Globus pallidus (tissue), 1 donor: ENCODE measurements around the gene ADIPOQ.
A peak's percentile ranks its signal among the peaks of the same experiment; 100 is the strongest.
"Not testable (repeated sequence)": the region's sequence is repeated elsewhere in the genome, so short reads cannot be mapped to it uniquely, and the experiment has no call there.

ENCODE experiments used
- DNase-seq: peaks from one replicate; pipeline ENCODE4 v3.0.0-alpha.2; 2015; ENCODE audit warnings: low spot score

ADIPOQ gene

DNA sequence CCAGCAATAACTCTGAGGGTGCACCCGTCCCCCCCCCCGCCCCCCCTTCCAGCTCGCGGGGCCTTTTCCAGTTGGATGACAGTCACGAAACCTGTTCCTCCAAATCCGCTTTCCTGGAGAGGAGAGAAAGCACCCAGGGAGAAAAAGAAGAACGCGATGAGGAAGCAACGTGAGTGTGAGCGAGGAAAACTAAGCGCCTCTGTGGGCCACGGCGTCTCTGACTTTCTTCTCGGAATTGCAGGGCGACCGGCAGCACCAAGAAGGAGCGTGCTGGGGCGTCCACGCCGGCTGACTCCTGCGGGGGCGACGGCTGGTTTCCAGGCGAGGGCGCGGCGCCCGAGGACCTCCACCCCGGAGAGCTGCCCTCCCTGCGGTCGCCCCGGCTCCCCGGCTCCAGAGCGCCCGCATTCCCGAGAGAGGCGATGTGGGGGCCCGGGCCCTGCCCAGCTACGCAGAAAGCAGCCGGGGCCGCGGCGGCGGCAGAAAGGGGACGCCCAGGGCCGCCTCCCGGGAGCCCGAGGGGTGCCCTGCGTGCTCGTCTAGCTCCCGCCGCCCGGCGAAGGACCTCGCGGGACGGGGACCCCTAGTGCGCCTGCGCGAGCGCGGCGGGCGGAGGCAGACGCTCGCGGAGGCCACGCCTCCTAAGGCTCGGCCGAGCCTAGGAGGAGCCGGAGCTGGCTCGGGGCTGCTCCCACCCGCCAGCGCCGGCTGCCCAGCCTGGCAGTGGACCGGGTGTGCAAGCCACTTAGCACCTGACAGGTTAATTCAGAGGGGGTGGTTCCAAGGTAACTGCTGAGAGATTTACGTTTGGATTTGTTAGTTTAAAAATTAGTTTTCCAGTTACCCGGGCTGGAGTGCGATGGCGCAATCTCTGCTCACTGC, 15.3 kb upstream of the ADIPOQ start:
- DNase-seq: peak; percentile 82

DNA sequence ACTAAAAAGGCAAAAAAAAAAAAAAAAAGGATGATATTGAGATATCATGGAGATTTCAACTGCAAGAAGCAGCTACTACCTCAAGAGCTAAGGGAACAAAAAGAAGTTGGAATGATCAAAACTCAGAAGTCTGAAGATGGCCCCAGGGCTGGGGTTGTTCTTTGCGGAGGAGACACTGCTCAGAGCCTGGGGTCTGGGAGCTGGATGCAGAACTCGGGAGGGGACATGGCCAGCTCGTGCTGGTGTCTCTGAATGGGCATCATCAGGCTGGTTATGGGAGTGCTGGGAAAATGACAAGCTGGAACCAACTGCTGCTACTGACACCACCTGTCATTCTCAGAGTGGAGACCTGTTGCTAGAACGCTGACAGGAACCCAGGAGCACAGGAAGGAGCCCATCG, 14.2 kb upstream of the ADIPOQ start:
- no peak for DNase-seq

DNA sequence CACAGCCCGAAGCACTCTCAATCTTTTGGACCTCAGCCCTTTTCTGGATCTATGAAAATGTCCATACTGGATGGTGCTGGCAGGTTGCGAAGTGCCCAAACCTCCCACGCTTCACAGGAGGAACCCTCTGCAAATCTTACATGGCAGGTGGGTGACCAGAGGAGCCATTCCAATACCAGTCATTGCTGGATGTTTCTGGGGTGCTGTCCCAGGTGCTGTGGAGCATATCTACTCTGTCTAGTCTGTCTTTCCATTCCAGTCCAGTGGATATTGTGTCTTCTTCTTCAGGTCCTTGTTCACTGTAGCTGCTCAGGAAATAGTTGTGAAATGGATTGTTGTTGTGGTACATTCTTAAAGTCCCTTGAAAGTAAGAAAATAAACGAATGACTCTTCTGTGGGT, 10.7 kb upstream of the ADIPOQ start:
- no peak for DNase-seq

DNA sequence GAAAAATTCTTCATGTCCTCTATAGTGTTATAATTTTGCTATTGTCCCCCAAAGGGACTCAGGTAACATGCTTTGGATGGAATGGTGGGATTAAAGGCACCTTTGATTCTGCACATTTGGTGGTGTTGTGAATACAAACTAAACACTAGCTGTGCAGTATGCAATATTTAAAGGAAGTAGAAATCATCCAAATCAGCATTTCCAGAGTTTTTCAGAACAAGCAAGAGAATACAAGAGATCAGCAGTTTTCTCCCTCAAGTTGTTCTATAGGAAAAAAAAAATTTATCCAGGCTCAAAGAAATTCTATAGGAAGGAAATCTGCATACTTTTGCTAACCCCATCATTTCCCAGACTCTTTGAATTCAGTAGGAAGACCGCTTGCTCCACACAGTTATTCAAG, 10.2 kb upstream of the ADIPOQ start:
- DNase-seq: no peak

DNA sequence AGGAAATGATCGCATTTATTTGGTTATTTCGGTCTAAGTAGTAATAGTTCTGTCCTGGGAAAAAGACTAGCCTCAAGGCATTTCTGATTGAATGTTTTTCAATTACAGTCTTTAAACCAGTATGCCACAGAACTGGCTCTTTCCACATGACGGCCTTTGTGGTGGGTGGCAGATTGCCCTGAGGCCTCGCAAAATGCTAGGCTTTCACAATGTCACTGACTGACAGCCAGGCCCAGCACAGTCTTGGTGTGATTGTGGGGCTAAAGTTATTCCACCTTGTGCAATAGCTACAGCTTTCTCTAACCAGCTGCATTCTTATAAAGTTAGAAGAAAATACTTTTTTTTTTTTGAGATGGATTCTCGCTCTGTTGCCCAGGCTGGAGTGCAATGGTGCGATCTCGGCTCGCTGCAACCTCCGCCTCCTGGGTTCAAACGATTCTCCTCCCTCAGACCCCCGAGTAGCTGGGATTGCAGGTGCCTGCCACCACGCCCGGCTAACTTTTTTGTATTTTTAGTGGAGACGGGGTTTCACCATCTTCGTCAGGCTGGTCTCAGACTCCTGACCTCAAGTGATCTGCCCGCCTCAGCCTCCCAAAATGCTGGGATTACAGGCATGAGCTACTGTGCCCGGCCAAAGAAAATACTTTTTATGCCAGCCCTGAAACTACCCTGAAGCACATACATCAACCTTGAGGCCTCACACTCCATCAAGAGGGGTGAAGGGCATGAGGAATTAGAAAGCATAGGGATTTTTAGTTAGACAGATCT, 2.5 kb upstream of the ADIPOQ start:
- no peak for DNase-seq

DNA sequence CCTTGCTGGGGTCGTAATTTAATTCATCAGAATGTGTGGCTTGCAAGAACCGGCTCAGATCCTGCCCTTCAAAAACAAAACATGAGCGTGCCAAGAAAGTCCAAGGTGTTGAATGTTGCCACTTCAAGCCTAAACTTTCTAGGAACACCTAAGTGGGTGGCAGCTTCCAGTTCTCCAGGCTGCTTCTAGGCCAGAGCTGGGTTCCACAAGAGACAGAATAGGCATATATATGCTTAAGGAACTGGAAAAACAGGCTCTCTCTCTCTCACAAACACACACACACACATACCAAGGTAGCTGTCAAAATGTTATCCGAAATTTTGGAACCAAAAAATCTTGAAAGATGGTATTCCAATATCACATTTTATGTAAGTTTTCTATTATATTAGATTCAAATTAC, 890 bp upstream of the ADIPOQ start:
- no peak for DNase-seq

DNA sequence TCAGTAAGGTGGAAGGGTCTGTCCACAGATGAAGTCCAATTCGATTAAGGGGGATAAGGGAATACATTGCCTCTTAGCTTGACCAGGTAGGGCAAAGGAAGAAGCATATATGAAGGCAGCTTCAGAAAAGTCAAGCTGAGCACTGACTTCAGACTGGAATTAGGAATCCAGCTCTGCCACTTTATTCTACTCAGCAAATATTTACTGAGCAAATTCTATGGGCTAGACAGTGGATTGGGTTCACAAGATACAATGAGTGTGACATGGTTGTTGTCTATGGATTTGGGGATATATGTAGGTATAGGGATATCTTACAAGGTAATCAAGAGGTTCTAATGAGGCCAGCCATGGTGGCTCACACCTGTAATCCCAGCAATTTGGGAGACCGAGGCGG, 526 bp downstream of the ADIPOQ start:
- no peak for DNase-seq

DNA sequence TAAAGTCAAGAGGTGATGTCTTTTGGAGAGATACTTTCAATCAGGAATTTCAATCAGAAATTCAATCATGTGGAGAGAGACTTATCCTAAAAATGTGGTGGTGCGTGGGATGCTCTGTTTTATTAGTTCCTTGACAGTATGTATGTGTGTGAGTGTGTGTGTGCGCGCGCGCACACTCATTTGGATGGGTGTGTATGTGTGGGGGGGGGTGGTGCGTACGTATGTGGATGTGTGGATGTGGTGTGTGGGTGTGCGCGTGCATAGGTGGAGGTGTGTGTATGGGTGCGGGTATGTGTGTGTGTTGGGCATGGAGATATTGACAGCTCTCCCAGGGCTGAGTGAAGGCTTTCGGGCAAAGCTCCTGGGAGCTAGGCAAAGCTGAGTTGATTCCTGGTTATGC, 2.4 kb downstream of the ADIPOQ start:
- DNase-seq: no peak

DNA sequence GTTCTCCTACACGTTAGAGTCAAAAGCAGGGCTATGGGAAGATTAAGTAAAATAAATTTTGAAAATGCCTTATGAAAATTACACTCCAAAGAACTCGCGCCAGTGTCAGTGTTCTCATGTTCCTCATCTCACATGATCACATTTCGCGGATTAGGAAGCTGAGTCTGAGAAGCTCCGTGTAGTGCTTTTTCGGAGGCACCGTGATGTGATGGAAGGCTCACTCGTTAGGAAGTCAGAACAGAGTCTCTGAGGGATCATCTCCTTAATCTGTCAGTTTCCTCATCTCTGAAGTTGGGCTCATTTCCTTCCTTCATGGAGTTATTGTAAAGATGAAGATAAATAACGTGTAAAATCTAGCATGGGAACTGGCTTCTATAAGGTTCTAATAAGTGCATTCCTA, 3.2 kb downstream of the ADIPOQ start:
- DNase-seq: no peak

DNA sequence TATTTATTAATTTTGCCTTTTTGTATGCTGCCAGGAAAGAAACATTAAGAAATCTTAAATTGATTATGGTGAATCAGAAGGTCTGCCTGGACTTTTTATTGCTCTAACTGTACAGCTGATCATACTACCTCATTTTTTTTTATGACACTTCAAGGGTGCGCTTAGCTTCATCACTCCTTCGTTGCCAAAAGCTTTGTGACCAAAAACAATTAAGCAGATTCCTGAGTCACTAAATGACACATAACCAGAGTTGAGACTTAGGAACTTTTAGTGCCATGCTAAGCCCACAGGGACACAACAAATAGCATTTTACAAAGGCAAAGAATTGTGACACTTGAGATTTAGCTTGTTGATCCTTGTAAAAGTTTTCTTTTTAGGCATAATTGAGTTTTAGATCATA, 4.9 kb downstream of the ADIPOQ start:
- no peak for DNase-seq

DNA sequence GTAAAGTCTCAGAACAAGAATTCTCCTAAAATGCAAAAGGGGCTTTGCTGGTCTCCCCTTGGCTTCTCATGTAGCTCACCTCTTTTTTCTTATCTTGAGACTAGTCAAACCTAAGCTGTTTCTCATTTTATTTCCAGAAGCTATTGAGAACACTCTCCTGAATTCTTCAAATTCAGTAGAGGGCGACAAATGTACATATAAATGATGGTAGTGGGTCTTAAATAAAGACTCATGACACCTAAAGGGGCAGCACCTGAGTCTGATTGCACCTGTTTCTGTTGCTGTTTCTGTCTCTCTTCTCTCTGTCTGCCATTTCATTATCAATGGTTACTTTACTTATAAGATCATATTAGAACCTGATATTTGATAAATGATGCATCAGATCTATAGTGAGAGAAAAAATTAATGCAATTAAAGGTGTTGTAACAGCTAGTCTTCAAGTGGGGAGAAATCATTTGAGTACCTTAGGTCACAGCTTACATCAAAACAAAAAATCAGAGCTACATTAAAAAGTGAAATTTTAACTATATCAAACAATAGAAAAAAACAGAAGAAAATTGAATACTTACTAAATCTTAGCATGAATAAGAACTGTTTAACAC, 7.0 kb downstream of the ADIPOQ start:
- no peak for DNase-seq

DNA sequence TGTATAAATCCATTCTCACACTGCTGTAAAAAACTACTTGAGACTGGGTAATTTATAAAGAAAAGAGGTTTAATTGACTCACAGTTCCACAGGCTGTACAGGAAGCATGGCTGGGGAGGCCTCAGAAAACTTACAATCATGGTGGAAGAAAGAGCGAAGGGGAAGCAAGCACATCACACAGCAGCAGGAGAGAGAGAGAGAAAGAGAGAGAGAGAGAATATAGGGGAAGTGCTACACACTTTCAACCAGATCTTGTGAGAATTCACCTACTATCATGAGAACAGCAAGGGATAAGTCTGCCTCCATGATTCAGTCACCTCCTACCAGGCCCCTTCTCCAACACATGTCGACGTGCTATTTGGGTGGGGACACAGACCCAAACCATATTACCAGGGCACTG, 9.3 kb downstream of the ADIPOQ start:
- DNase-seq: not testable (repeated sequence)

DNA sequence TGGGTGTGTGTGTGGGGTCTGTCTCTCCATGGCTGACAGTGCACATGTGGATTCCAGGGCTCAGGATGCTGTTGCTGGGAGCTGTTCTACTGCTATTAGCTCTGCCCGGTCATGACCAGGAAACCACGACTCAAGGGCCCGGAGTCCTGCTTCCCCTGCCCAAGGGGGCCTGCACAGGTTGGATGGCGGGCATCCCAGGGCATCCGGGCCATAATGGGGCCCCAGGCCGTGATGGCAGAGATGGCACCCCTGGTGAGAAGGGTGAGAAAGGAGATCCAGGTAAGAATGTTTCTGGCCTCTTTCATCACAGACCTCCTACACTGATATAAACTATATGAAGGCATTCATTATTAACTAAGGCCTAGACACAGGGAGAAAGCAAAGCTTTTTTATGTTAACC, 10.5 kb downstream of the ADIPOQ start:
- no peak for DNase-seq

DNA sequence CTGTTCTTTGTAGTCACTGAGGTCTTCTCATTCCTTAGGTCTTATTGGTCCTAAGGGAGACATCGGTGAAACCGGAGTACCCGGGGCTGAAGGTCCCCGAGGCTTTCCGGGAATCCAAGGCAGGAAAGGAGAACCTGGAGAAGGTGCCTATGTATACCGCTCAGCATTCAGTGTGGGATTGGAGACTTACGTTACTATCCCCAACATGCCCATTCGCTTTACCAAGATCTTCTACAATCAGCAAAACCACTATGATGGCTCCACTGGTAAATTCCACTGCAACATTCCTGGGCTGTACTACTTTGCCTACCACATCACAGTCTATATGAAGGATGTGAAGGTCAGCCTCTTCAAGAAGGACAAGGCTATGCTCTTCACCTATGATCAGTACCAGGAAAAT, 11.6 kb downstream of the ADIPOQ start:
- DNase-seq: no peak

DNA sequence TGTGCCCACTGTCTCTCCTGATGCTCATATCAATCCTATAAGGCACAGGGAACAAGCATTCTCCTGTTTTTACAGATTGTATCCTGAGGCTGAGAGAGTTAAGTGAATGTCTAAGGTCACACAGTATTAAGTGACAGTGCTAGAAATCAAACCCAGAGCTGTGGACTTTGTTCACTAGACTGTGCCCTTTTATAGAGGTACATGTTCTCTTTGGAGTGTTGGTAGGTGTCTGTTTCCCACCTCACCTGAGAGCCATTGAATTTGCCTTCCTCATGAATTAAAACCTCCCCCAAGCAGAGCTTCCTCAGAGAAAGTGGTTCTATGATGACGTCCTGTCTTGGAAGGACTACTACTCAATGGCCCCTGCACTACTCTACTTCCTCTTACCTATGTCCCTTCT, 12.4 kb downstream of the ADIPOQ start:
- no peak for DNase-seq

DNA sequence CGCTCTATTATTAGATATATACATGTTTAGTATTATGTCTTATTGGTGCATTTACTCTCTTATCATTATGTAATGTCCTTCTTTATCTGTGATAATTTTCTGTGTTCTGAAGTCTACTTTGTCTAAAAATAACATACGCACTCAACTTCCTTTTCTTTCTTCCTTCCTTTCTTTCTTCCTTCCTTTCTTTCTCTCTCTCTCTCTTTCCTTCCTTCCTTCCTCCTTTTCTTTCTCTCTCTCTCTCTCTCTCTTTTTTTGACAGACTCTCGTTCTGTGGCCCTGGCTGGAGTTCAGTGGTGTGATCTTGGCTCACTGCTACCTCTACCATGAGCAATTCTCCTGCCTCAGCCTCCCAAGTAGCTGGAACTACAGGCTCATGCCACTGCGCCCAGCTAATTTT, 15.2 kb downstream of the ADIPOQ start:
- DNase-seq: no peak

DNA sequence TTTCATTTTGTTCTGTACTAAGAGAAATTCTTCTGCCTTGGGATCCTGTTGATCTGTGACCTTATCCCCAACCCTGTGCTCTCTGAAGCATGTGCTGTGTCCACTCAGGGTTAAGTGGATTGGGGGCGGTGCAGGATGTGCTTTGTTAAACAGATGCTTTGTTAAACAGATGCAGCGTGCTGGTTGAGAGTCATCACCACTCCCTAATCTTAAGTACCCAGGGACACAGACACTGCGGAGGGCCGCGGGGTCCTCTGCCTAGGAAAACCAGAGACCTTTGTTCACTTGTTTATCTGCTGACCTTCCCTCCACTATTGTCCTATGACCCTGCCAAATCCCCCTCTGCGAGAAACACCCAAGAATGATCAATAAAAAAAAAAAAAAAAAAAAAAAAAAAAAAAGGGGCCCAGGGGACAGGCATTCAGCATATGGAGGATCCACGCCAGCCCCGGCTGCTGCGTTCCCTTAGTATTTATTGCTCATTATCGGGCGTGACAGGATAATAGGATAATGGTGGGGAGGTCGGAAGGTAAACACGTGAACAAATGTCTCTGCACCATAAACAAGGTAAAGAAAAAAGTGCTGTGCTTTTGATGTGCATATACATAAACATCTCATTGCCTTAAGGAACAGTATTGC, 22.8 kb downstream of the ADIPOQ start:
- not testable (repeated sequence) for DNase-seq

DNA sequence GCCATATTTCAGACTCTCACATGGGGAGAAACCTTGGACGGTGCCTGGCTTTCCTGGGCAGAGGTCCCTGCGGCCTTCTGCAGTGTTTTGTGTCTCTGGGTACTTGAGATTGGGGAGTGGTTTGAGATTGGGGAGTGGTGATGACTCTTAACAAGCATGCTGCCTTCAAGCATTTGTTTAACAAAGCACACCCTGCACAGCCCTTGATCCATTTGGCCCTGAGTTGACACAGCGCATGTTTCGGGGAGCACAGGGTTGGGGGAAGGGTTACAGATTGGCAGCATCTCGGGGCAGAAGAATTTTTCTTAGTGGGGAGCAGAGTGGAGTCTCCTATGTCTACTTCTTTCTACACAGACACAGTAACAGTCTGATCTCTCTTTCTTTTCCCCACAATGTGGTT, 23.6 kb downstream of the ADIPOQ start:
- not testable (repeated sequence) for DNase-seq

DNA sequence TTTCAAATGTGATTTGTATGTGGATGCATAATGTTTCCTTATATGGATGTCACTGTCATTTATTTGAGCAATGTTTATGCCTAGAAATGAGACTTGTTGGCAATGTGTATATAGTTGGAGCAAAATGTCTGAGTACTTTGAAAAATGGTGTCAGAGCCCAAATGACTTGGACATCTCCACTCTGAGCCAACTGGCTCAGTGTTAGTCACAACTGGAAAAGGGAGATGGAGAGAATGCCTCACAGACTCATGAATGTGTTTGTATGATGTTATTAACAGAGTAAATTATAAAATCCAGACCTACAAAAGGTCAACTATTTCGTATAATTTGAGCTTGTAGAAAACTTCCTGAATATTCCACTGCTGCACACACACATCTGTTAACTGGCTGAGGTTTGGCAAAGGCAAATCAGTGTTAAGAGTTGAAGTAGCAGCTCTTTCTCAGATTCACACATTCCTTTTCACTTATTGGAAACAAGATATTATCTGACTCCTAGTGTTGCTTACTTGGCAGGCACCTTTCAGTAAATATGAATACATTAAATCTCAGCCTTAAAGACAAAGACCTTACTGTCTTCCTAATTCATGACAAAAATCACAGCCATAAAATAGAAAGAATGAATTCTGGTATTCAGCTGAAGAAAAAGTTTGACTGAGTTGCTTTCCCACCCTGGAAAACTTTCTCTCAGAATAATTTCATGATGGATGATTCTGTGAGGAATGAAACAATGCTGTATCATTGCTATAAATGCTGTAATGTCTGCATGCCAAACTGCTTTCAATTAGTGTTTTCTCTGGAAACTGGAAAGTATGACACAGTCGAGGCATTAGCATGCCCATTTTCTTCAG, 27.0 kb downstream of the ADIPOQ start:
- DNase-seq: no peak

DNA sequence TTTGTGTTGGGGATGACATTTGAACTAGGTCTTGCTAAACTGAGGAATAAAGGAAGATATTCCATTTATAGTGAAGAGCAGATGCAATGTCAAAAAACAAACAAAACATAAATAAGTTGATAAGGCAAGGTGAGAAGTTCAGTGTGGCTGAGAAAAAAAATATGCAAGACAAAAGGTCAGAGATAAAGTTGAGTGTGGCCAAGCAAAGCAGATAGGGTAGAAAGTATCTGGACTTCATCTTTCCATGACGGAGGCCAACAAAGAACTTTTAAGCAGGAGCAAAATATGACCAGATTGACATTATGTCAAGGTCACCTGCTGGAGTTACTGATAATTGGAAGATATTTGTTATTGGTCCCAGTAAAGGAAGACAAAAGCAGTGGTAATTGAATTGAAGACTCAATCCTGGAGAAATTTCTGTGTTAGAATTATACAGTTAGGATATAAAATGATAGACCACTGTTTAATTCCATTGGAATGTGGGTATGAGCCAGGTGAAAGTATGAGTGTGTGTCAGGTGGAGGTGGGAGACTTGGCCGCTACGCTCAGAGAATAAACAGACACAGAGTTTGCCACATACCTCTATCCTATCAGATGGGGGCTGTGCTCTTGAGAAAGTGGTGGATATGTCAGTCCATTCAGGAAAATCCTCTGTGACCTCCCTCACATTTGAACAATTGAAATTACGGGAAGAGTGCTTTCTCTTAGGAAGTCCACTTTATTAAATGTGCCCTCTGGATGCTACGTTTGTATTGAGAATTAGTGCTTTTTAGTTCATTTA, 28.1 kb downstream of the ADIPOQ start:
- no peak for DNase-seq

DNA sequence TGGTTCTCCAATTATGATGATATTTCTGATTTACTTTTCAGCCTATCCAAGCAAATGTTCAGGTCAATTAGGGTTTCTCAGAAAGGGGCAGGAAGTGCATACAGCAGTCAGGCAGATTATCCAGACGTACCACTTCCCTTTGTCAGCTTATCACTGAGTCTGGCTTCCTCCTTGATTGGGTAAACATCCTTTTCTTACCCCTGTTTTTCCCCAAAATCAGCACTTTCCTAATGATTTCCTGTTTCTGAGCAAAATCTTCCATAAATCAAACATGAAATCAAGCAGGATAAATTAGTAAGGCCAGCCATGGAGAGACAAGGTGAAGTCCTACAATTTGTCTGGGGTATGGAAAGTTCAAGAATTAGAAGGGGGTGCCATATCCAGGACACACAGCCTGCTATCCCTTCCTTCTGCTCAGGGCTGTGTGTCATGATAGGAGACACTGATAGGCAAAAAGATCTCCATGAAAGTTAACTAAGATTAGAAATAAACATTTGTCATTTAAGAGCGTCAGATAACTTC, 29.0 kb downstream of the ADIPOQ start:
- peak; percentile 8 for DNase-seq
